GM12873 (cell line): ENCODE data around the gene MAN2A2.

Experiments used
- TF ChIP-seq, protein P1 (sequence below): IDR thresholded peaks from 2 replicates; pipeline ENCODE4 v1.5.1; 2012; ENCODE audit warnings: low read depth, mild to moderate bottlenecking, moderate library complexity, low read length, control low read depth; ENCODE audit not compliant: insufficient read depth; ENCODE audit errors: missing control alignments

The MAN2A2 gene

DNA sequence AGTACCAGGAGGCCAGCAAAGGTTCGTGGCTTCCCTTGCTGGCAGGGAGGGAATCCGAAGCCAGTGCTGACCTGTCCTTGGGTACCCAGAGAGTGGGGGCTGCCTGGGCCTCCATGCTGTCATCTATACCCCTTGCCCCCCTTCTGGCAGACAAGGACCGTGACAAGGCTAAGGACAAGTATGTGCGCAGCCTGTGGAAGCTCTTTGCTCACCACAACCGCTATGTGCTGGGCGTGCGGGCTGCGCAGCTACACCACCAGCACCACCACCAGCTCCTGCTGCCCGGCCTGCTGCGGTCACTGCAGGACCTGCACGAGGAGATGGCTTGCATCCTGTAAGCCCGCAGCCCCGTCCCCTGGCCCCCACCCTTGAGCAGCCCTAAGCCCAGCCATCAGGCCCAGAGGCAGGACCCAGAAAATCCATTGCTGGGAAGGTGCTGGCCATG, 16.0 kb upstream of the MAN2A2 start:
- TF ChIP-seq, protein P1, sequence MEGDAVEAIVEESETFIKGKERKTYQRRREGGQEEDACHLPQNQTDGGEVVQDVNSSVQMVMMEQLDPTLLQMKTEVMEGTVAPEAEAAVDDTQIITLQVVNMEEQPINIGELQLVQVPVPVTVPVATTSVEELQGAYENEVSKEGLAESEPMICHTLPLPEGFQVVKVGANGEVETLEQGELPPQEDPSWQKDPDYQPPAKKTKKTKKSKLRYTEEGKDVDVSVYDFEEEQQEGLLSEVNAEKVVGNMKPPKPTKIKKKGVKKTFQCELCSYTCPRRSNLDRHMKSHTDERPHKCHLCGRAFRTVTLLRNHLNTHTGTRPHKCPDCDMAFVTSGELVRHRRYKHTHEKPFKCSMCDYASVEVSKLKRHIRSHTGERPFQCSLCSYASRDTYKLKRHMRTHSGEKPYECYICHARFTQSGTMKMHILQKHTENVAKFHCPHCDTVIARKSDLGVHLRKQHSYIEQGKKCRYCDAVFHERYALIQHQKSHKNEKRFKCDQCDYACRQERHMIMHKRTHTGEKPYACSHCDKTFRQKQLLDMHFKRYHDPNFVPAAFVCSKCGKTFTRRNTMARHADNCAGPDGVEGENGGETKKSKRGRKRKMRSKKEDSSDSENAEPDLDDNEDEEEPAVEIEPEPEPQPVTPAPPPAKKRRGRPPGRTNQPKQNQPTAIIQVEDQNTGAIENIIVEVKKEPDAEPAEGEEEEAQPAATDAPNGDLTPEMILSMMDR, result no peak

DNA sequence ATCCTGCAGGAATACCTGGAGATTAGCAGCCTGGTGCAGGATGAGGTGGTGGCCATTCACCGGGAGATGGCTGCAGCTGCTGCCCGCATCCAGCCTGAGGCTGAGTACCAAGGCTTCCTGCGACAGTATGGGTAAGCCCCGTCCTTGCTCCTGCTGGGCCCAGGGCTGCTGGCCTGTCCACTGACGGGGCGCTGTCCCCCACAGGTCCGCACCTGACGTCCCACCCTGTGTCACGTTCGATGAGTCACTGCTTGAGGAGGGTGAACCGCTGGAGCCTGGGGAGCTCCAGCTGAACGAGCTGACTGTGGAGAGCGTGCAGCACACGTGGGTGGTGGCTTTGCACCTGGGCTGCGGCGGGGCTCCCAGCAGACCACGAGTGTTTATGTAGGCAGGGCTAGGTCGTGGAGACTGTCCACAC, 13.8 kb upstream of the MAN2A2 start:
- TF ChIP-seq, protein P1, result no peak

DNA sequence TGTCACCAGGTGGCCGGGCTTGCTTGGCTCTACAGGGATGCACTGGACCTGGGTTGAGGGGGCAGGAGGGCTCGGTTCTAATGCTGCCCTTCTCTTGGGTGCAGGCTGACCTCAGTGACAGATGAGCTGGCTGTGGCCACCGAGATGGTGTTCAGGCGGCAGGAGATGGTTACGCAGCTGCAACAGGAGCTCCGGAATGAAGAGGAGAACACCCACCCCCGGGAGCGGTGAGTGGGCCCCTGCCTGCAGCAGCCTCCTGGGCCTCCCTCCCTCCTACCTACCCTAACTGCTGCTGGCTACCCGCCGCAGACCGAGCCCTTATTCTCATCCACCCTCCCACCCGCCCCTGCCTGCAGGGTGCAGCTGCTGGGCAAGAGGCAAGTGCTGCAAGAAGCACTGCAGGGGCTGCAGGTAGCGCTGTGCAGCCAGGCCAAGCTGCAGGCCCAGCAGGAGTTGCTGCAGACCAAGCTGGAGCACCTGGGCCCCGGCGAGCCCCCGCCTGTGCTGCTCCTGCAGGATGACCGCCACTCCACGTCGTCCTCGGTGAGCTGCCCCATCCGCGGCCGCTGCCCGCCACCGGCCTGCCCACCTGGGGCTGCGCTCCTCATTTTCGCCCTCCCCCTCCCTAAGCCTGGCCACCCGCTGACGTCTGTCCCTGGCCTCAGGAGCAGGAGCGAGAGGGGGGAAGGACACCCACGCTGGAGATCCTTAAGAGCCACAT, 13.2 kb upstream of the MAN2A2 start:
- TF ChIP-seq, protein P1, result no peak

DNA sequence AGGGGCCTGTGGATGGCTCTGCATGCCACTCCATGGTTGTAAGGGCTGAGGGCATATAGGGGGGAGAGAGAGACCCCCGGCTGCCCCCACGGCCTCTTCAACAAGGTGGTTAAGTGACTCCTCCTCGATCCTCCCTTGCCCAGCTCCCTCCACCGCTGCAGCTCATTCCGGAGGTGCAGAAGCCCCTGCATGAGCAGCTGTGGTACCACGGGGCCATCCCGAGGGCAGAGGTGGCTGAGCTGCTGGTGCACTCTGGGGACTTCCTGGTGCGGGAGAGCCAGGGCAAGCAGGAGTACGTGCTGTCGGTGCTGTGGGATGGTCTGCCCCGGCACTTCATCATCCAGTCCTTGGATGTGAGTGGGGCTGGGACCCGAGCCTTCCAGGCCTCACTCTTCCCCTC, 12.3 kb upstream of the MAN2A2 start:
- TF ChIP-seq, protein P1, result no peak

DNA sequence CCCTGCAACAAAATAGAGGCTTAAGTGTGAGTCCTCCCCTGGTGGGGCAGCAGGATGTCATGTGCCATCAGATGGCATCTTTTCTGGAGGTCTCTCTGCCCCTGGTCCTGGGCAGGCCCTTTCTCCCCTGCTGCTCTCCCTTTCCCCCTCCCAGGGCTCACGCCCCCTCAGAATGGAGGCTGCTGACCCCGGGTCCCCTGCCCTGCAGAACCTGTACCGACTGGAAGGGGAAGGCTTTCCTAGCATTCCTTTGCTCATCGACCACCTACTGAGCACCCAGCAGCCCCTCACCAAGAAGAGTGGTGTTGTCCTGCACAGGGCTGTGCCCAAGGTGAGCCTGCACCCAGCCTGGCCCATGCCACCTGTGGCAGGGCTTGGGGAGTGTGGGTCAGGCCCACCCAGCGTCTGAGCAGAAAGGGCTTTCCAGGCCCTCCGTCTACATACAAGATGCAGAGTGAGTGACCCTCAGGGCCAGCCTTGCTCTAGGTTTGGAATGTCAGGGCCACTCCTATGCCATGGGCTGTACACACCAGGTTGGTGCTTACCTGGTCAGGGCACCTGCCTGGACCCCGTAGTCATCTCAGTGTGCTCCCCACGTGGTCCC, 11.7 kb upstream of the MAN2A2 start:
- TF ChIP-seq, protein P1, result no peak

DNA sequence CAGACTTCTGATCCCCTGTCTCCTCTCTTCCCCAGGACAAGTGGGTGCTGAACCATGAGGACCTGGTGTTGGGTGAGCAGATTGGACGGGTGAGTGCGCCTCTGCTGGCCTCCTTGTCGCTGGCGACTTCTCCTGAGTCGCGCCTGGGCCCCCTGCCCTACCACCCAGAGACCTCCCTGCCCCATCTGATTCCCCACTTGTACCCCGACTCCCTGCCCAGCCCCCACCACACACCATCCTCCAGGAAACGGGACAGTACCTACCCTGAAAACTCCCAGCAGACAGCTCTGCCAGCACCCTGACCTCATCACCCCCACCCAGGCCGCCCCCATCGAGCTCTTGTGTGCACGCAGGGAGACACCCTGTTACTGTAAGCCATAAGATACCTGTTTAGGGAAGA, 11.1 kb upstream of the MAN2A2 start:
- TF ChIP-seq, protein P1, result no peak

DNA sequence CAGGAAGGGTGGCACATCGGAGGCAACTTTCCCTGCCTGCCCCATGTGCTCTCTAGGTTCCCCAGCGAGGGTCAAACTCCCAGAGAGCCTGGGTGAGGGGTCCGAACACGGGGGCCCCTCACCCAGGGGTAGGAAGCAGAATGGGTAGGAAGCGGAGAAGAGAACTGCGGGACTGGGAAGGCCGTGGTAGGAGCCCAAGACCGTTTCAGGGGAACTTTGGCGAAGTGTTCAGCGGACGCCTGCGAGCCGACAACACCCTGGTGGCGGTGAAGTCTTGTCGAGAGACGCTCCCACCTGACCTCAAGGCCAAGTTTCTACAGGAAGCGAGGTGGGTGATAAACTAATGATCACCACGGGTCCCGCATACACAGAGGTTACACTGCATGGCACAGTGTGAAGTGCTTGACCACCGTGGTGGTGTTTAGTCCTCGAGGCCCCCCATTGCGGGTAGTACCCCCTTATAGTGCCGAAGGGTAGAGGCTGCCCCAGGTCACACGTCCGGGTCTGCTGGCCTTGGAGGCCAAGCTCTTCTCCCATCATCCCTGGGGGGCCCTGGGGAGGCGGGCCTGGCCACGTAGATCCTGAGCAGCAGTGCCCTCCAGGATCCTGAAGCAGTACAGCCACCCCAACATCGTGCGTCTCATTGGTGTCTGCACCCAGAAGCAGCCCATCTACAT, 10.5 kb upstream of the MAN2A2 start:
- TF ChIP-seq, protein P1, result no peak
